Activated naive CD4-positive, alpha-beta T cell treated with anti-CD3 and anti-CD28 coated beads, Interleukin-2, amount 10 ng/mL, durations not matched to agents 7 days and 5 days (primary cell): ENCODE results near the gene GMEB1.
"Not testable (repeated sequence)": the region's sequence is repeated elsewhere in the genome, so short reads cannot be mapped to it uniquely, and the experiment has no call there.

Experiments
- CTCF ChIA-PET: fragments of 350-600 bp; sonication (Branson Sonifier 250); formaldehyde crosslinking; loops from one replicate; lab custom pipeline; 2021; ENCODE audit warnings: antibody characterized with exemption; lab: Charles Lee
- DNase-seq: peaks from one replicate; pipeline ENCODE4 v3.0.0-alpha.2; 2020
- H3K27ac Mint-ChIP-seq: one replicate; pipeline ENCODE4 v1.8.0; 2021; ENCODE audit warnings: mild to moderate bottlenecking, moderate library complexity, mixed read lengths
- H3K27me3 Mint-ChIP-seq: one replicate; pipeline ENCODE4 v1.8.0; 2021; ENCODE audit warnings: mild to moderate bottlenecking, mixed read lengths
- H3K36me3 Mint-ChIP-seq: one replicate; pipeline ENCODE4 v1.8.0; 2021; ENCODE audit warnings: mixed read lengths
- H3K4me1 Mint-ChIP-seq: one replicate; pipeline ENCODE4 v1.8.0; 2021; ENCODE audit warnings: mixed read lengths
- H3K4me3 Mint-ChIP-seq: one replicate; pipeline ENCODE4 v1.8.0; 2021; ENCODE audit warnings: mild to moderate bottlenecking, moderate library complexity, mixed read lengths
- H3K9me3 Mint-ChIP-seq: one replicate; pipeline ENCODE4 v1.8.0; 2021; ENCODE audit warnings: mixed read lengths

The GMEB1 gene

GRCh38 chr1:28716336-28716735 is 47.8 kb downstream of the GMEB1 start:
- Mint-ChIP-seq H3K9me3 (no peaks in the 10 kb centered on the region), H3K36me3 (peaks cover 29% of the 10 kb centered on the region), H3K4me3 (no peak overlapping the region), H3K27ac (peak overlapping the region; percentile 69), H3K27me3 (no peaks in the 10 kb centered on the region), H3K4me1 (no peaks in the 10 kb centered on the region)
- CTCF ChIA-PET: no interaction called here
- no peak for DNase-seq

GRCh38 chr1:28718166-28718565 is 49.6 kb downstream of the GMEB1 start:
- H3K36me3 Mint-ChIP-seq: peaks cover 25% of the 10 kb centered on the region
- no peak overlapping the region for H3K4me3 Mint-ChIP-seq
- H3K27me3 Mint-ChIP-seq: no peaks in the 10 kb centered on the region
- no peaks in the 10 kb centered on the region for H3K9me3 Mint-ChIP-seq
- no peak for DNase-seq
- CTCF ChIA-PET: interaction anchor here (0.6 to 2.0 kb wide), 2 partner anchors 11 to 140 kb away, joined by 3 to 4 read pairs; no protein-coding TSS in a partner anchor
- H3K4me1 Mint-ChIP-seq: no peaks in the 10 kb centered on the region
- no peak overlapping the region for H3K27ac Mint-ChIP-seq

- CTCF ChIA-PET: interaction anchor here (0.6 to 2.0 kb wide), 2 partner anchors 12 to 141 kb away, joined by 3 to 4 read pairs; no protein-coding TSS in a partner anchor
- Mint-ChIP-seq H3K9me3 (no peaks in the 10 kb centered on the region), H3K4me1 (no peaks in the 10 kb centered on the region), H3K27me3 (no peaks in the 10 kb centered on the region), H3K27ac (no peak overlapping the region), H3K4me3 (no peak overlapping the region), H3K36me3 (peaks cover 20% of the 10 kb centered on the region)
- DNase-seq: no peak
These were observed 50.2 kb downstream of the GMEB1 start for GRCh38 chr1:28718586-28719331.

- Mint-ChIP-seq H3K4me1 (no peaks in the 10 kb centered on the region), H3K36me3 (peaks cover 15% of the 10 kb centered on the region), H3K9me3 (no peaks in the 10 kb centered on the region), H3K27ac (no peak overlapping the region), H3K27me3 (no peaks in the 10 kb centered on the region), H3K4me3 (no peak overlapping the region)
- CTCF ChIA-PET: interaction anchor here (2.0 kb wide), 1 partner anchor 13 kb away, joined by 4 read pairs; no protein-coding TSS in a partner anchor
- DNase-seq: no peak
These were observed 50.7 kb downstream of the GMEB1 start for GRCh38 chr1:28719332-28719619.

- Mint-ChIP-seq H3K27me3 (peaks cover 4% of the 10 kb centered on the region), H3K27ac (no peak overlapping the region), H3K36me3 (peaks cover 7% of the 10 kb centered on the region), H3K9me3 (no peaks in the 10 kb centered on the region), H3K4me3 (no peak overlapping the region), H3K4me1 (no peaks in the 10 kb centered on the region)
- CTCF ChIA-PET: no interaction called here
- DNase-seq: no peak
These were observed 51.8 kb downstream of the GMEB1 start for GRCh38 chr1:28720376-28720775.

GRCh38 chr1:28721927-28722326 is 53.3 kb downstream of the GMEB1 start:
- H3K4me1 Mint-ChIP-seq, H3K4me3 Mint-ChIP-seq, DNase-seq, H3K27me3 Mint-ChIP-seq, H3K9me3 Mint-ChIP-seq, H3K36me3 Mint-ChIP-seq, CTCF ChIA-PET, H3K27ac Mint-ChIP-seq: not testable (repeated sequence)

GRCh38 chr1:28725365-28725764 is 56.8 kb downstream of the GMEB1 start:
- H3K27ac Mint-ChIP-seq, DNase-seq, H3K27me3 Mint-ChIP-seq, H3K36me3 Mint-ChIP-seq, H3K4me3 Mint-ChIP-seq, H3K4me1 Mint-ChIP-seq, H3K9me3 Mint-ChIP-seq: not testable (repeated sequence)
- CTCF ChIA-PET: interaction anchor here (0.7 kb wide), 1 partner anchor 9 kb away, joined by 5 read pairs; no protein-coding TSS in a partner anchor

GRCh38 chr1:28735961-28736449 is 67.4 kb downstream of the GMEB1 start:
- DNase-seq: no peak
- Mint-ChIP-seq H3K27ac (peak overlapping the region; percentile 98), H3K9me3 (no peaks in the 10 kb centered on the region), H3K4me3 (peak overlapping the region; percentile 97), H3K4me1 (peaks cover 39% of the 10 kb centered on the region), H3K27me3 (no peaks in the 10 kb centered on the region), H3K36me3 (peaks cover 23% of the 10 kb centered on the region)
- CTCF ChIA-PET: interaction anchor here (0.8 to 2.0 kb wide), 12 partner anchors 9 to 450 kb away, joined by 3 to 8 read pairs (median 4); partner anchors contain the start of gene TAF12

- H3K27me3 Mint-ChIP-seq: no peaks in the 10 kb centered on the region
- peak within 1 kb of the TSS; percentile 97 for H3K4me3 Mint-ChIP-seq
- H3K36me3 Mint-ChIP-seq: peaks cover 23% of the 10 kb centered on the region
- peaks cover 44% of the 10 kb centered on the region for H3K4me1 Mint-ChIP-seq
- CTCF ChIA-PET: interaction anchor here (0.8 to 2.0 kb wide), 13 partner anchors 8 to 449 kb away, joined by 3 to 8 read pairs (median 4); partner anchors contain the start of gene TAF12
- H3K9me3 Mint-ChIP-seq: no peaks in the 10 kb centered on the region
- H3K27ac Mint-ChIP-seq: peak within 1 kb of the TSS; percentile 98
- peak; percentile 98 for DNase-seq
These were observed 68.1 kb downstream of the GMEB1 start, which contains the start of gene YTHDF2 for GRCh38 chr1:28736450-28737306. TSS of gene YTHDF2 (plus strand) at chr1:28736940. CDS start at chr1:28737121, 181 bp downstream.

- H3K4me3 Mint-ChIP-seq: peak overlapping the region; percentile 97
- CTCF ChIA-PET: interaction anchor here (0.9 to 1.9 kb wide), 7 partner anchors 10 to 156 kb away, joined by 3 to 8 read pairs (median 4); partner anchors contain the start of gene TAF12
These were observed 68.9 kb downstream of the GMEB1 start for GRCh38 chr1:28737307-28738132.

GRCh38 chr1:28740118-28740517 is 71.5 kb downstream of the GMEB1 start:
- H3K9me3 Mint-ChIP-seq: no peaks in the 10 kb centered on the region
- CTCF ChIA-PET: no interaction called here
- no peaks in the 10 kb centered on the region for H3K27me3 Mint-ChIP-seq
- no peak overlapping the region for H3K27ac Mint-ChIP-seq
- peaks cover 53% of the 10 kb centered on the region for H3K36me3 Mint-ChIP-seq
- peak overlapping the region; percentile 10 for H3K4me3 Mint-ChIP-seq
- H3K4me1 Mint-ChIP-seq: peaks cover 75% of the 10 kb centered on the region
- no peak for DNase-seq

More at GRCh38 chr1:28737307-28738132, 68.9 kb downstream of the GMEB1 start:
- Mint-ChIP-seq H3K27ac (peak overlapping the region; percentile 98), H3K9me3 (no peaks in the 10 kb centered on the region), H3K4me1 (peaks cover 52% of the 10 kb centered on the region), H3K27me3 (no peaks in the 10 kb centered on the region), H3K36me3 (peaks cover 30% of the 10 kb centered on the region)
- peak; percentile 62 for DNase-seq

GRCh38 chr1:28744184-28744583 is 75.6 kb downstream of the GMEB1 start:
- Mint-ChIP-seq H3K27ac (no peak overlapping the region), H3K27me3 (no peaks in the 10 kb centered on the region), H3K9me3 (no peaks in the 10 kb centered on the region)

GRCh38 chr1:28745653-28746173 is 77.1 kb downstream of the GMEB1 start:
- Mint-ChIP-seq H3K4me1 (peaks cover 74% of the 10 kb centered on the region), H3K27me3 (no peaks in the 10 kb centered on the region), H3K4me3 (no peak overlapping the region), H3K36me3 (peaks cover 55% of the 10 kb centered on the region), H3K27ac (no peak overlapping the region), H3K9me3 (no peaks in the 10 kb centered on the region)
- no peak for DNase-seq
- CTCF ChIA-PET: interaction anchor here (0.8 to 1.5 kb wide), 2 partner anchors 10 to 11 kb away, joined by 3 read pairs; partner anchors contain the start of gene YTHDF2

More at GRCh38 chr1:28744184-28744583, 75.6 kb downstream of the GMEB1 start:
- DNase-seq: no peak
- Mint-ChIP-seq H3K4me3 (no peak overlapping the region), H3K36me3 (peaks cover 53% of the 10 kb centered on the region), H3K4me1 (peaks cover 72% of the 10 kb centered on the region)
- CTCF ChIA-PET: interaction anchor here (1.1 kb wide), 1 partner anchor 8 kb away, joined by 3 read pairs; the partner anchor contains the start of gene YTHDF2
